Left ventricle myocardium inferior (tissue), 1 donor: Measurements from ENCODE around the gene RAPGEF6. TPM values are rescaled to one million over a fixed set of nuclear protein-coding genes. Genes with fewer than 3 reads are reported as not detected.
A peak's percentile ranks its signal among the peaks of the same experiment; 100 is the strongest.

ENCODE experiments used
- DNase-seq: peaks from one replicate; pipeline ENCODE4 v3.0.0-alpha.2; 2020
- H3K27ac ChIP-seq: fragments of 200-600 bp; replicated peaks from 2 replicates; pipeline ENCODE4 v1.8.0; 2021
- H3K27me3 ChIP-seq: fragments of 200-600 bp; 2 replicates; pipeline ENCODE4 v1.8.0; 2021; ENCODE audit warnings: low read depth
- H3K36me3 ChIP-seq: fragments of 200-600 bp; 2 replicates; pipeline ENCODE4 v1.8.0; 2021
- H3K4me1 ChIP-seq: fragments of 200-600 bp; 2 replicates; pipeline ENCODE4 v1.8.0; 2021
- H3K4me3 ChIP-seq: fragments of 200-600 bp; 2 replicates; pipeline ENCODE4 v1.8.0; 2021; ENCODE audit warnings: mild to moderate bottlenecking, moderate library complexity
- H3K9me3 ChIP-seq: fragments of 200-600 bp; replicated peaks from 2 replicates; pipeline ENCODE4 v1.8.0; 2021
- intact Hi-C: fragments of 100-400 bp; cut with micrococcal nuclease; formaldehyde crosslinking; loops from one replicate; pipeline ENCODE4 v1.11.0; 2022
- long read RNA-seq: library from polyadenylated mRNA; unstranded; transcript quantifications from one replicate; pipeline ENCODE4 v2.0.0, GENCODE V29; 2021
- total RNA-seq: library from RNA; stranded (reverse); fragmentation: NEBNext Ultra II Directional; extraction: Animal tissue kit (Norgen Biotek cat#: 25700); gene quantifications from one replicate; pipeline ENCODE4 v1.2.1, GENCODE V29; 2021
- TF ChIP-seq, protein P1 (sequence below): fragments of 200-600 bp; IDR thresholded peaks from 2 replicates; pipeline ENCODE4 v1.8.0; 2021; ENCODE audit warnings: antibody characterized with exemption, mild to moderate bottlenecking, borderline replicate concordance
- donor health status: DM: no; HTN: yes; CAD: no; lungs with severe emphysema.

RAPGEF6 gene, protein sequence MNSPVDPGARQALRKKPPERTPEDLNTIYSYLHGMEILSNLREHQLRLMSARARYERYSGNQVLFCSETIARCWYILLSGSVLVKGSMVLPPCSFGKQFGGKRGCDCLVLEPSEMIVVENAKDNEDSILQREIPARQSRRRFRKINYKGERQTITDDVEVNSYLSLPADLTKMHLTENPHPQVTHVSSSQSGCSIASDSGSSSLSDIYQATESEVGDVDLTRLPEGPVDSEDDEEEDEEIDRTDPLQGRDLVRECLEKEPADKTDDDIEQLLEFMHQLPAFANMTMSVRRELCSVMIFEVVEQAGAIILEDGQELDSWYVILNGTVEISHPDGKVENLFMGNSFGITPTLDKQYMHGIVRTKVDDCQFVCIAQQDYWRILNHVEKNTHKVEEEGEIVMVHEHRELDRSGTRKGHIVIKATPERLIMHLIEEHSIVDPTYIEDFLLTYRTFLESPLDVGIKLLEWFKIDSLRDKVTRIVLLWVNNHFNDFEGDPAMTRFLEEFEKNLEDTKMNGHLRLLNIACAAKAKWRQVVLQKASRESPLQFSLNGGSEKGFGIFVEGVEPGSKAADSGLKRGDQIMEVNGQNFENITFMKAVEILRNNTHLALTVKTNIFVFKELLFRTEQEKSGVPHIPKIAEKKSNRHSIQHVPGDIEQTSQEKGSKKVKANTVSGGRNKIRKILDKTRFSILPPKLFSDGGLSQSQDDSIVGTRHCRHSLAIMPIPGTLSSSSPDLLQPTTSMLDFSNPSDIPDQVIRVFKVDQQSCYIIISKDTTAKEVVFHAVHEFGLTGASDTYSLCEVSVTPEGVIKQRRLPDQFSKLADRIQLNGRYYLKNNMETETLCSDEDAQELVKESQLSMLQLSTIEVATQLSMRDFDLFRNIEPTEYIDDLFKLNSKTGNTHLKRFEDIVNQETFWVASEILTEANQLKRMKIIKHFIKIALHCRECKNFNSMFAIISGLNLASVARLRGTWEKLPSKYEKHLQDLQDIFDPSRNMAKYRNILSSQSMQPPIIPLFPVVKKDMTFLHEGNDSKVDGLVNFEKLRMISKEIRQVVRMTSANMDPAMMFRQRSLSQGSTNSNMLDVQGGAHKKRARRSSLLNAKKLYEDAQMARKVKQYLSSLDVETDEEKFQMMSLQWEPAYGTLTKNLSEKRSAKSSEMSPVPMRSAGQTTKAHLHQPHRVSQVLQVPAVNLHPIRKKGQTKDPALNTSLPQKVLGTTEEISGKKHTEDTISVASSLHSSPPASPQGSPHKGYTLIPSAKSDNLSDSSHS (N-terminal part only)
- 9.6 TPM for total RNA-seq
- long read RNA-seq = 0 reads

DNA sequence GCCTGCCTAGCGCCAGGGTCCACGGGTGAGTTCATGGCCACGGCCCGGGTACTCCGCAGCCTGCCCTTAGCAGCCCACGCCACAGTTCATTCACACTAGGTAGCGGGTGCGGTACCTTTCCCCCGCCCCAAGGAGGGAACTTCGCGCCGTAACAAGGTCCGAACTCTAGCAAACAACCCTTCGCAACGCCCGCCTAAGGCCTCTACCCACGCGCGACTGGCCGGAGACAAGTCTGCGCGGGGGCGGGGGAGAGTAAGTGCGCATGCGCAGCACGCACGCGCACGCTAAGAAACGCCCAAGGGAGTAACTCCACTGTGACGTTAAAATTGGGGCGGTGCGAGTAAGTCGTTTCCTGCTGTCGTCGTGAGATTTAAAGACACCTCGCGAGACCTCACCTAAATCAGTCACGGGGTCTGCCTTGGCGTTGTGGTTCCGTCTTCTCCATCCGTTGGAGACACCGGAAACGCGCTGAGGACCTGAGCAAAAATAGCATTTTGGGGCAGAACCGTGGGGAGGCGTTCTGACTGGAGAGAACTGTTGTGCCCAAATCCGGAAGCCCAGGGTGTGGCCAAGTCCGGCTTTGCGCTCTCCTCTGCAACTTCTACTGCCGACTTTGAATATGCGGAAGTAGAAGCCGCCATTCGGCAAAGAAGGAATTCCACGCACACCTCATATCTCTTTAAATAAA lies at the start of gene RAPGEF6:
TSS of gene RAPGEF6 (minus strand) at position 234 of the 688 bp plus-strand sequence. CDS start at position 35, 199 bp downstream.
- peaks cover 58% of the 10 kb centered on the region for H3K4me1 ChIP-seq
- no peaks in the 10 kb centered on the region for H3K9me3 ChIP-seq
- H3K27me3 ChIP-seq = no peaks in the 10 kb centered on the region
- peak; percentile 96 for DNase-seq
- H3K4me3 ChIP-seq = peak within 1 kb of the TSS; percentile 94
- TF ChIP-seq, protein P1, sequence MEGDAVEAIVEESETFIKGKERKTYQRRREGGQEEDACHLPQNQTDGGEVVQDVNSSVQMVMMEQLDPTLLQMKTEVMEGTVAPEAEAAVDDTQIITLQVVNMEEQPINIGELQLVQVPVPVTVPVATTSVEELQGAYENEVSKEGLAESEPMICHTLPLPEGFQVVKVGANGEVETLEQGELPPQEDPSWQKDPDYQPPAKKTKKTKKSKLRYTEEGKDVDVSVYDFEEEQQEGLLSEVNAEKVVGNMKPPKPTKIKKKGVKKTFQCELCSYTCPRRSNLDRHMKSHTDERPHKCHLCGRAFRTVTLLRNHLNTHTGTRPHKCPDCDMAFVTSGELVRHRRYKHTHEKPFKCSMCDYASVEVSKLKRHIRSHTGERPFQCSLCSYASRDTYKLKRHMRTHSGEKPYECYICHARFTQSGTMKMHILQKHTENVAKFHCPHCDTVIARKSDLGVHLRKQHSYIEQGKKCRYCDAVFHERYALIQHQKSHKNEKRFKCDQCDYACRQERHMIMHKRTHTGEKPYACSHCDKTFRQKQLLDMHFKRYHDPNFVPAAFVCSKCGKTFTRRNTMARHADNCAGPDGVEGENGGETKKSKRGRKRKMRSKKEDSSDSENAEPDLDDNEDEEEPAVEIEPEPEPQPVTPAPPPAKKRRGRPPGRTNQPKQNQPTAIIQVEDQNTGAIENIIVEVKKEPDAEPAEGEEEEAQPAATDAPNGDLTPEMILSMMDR = peak; percentile 7
- H3K36me3 ChIP-seq = no peaks in the 10 kb centered on the region
- H3K27ac ChIP-seq = peak within 1 kb of the TSS; percentile 99
- intact Hi-C loops = no loop called here

DNA sequence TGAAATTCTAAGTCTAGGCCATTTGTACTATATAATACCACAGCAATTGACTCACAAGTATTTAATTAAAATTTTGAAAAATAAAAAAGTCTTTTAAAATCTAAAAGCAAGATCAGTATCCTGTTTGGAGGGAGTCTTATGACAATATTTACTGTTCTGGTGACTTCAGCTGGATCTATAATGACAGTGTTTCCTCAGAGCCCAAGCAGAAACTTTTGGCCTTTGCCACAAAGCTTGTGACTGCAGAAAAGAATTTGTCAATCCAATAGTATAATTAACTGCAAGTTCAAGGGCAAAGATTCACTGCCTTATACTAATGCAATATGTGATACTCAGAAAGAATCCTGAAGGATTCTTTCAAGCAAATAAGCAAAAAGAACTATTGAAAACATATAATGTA lies 49.6 kb upstream of the RAPGEF6 start:
- Histone ChIP-seq H3K27me3 (no peaks in the 10 kb centered on the region), H3K4me3 (no peak overlapping the region), H3K4me1 (peaks cover 10% of the 10 kb centered on the region), H3K9me3 (no peaks in the 10 kb centered on the region), H3K27ac (no peak overlapping the region), H3K36me3 (peaks cover 23% of the 10 kb centered on the region)
- DNase-seq = no peak
- TF ChIP-seq, protein P1 = no peak
- intact Hi-C loops = no loop called here

DNA sequence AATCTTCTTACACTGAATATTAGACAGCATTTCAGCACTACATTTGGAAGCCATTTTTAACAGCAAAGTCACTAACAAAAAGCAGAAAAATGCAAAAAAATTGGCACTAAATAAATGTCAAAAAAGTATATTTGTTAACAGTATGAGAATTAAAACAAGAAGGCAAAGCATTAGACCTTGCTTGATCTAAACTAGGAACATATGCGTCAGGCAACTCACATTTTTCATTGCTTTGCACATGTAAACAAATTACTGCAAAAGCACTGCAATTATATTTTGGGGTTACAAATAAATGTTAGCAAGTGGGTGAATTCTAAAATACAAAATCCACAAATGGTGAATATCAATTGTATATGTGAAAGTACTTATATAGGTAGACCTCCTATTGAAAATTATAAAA lies 49.0 kb upstream of the RAPGEF6 start:
- no peaks in the 10 kb centered on the region for H3K9me3 ChIP-seq
- H3K27me3 ChIP-seq = no peaks in the 10 kb centered on the region
- H3K36me3 ChIP-seq = peaks cover 26% of the 10 kb centered on the region
- TF ChIP-seq, protein P1 = no peak
- intact Hi-C loops = no loop called here
- no peak overlapping the region for H3K27ac ChIP-seq
- DNase-seq = no peak
- no peak overlapping the region for H3K4me3 ChIP-seq
- H3K4me1 ChIP-seq = peaks cover 10% of the 10 kb centered on the region

DNA sequence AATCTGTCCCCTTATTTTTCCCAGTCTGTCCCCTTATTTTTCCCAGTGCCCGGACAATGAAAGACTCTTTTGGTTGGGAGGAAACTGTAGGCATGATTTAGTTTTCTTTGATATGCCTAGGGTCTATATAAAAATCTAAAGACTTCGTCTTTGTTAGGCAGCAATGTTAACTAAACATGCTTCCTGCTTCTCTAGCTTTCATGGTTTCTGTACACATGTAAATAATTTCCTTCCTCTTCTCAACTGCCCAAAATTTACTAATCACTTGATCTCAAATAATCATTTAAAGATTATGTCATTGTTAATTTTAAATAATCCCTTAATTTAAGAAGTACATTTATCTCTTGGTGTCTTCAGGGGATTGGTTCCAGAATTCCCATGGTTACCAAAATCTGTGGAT lies 47.8 kb upstream of the RAPGEF6 start:
- no peaks in the 10 kb centered on the region for H3K27me3 ChIP-seq
- intact Hi-C loops = no loop called here
- TF ChIP-seq, protein P1 = no peak

DNA sequence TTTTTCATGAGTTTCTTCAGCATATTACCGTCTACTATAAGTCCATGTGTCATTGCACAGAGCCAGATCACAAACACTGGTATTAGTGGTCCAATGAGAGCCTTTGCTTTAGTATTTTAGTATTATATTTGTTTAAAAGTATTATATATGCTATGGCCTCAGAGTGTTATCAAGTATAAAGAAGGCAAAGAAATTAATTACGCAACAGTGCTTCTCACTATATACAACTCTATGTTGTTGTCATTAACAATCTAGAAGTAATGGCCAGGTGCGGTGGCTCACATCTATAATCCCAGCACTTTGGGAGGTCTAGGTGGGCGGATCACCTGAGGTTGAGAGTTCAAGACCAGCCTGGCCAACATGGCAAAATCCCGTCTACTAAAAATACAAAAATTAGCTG lies 47.1 kb upstream of the RAPGEF6 start:
- no peak overlapping the region for H3K27ac ChIP-seq
- no peaks in the 10 kb centered on the region for H3K9me3 ChIP-seq
- TF ChIP-seq, protein P1 = no peak
- H3K4me3 ChIP-seq = no peak overlapping the region
- no peak for DNase-seq
- peaks cover 16% of the 10 kb centered on the region for H3K4me1 ChIP-seq
- intact Hi-C loops = no loop called here
- no peaks in the 10 kb centered on the region for H3K27me3 ChIP-seq
- peaks cover 37% of the 10 kb centered on the region for H3K36me3 ChIP-seq

More for the DNA sequence above, 47.8 kb upstream of the RAPGEF6 start:
- peaks cover 10% of the 10 kb centered on the region for H3K4me1 ChIP-seq
- peaks cover 37% of the 10 kb centered on the region for H3K36me3 ChIP-seq
- no peak overlapping the region for H3K4me3 ChIP-seq
- no peaks in the 10 kb centered on the region for H3K9me3 ChIP-seq
- DNase-seq = no peak
- no peak overlapping the region for H3K27ac ChIP-seq
